ENCODE results near the gene DENND5A. TPM values are rescaled to one million over a fixed set of nuclear protein-coding genes. Genes with fewer than 3 reads are reported as not detected.
A peak's percentile ranks its signal among the peaks of the same experiment; 100 is the strongest.
"Not testable (repeated sequence)": the region's sequence is repeated elsewhere in the genome, so short reads cannot be mapped to it uniquely, and the experiment has no call there.

Gene DENND5A
- total RNA-seq, 1 donor from 2014 or later = 54.0 TPM

- DNase-seq (ENCODE audit: low spot score) = no peak
Observed at GRCh38 chr11:9138133-9138453, 127.1 kb downstream of the DENND5A start.

- DNase-seq (ENCODE audit: low spot score) = peak; percentile 71
Observed at GRCh38 chr11:9137293-9138132, 127.6 kb downstream of the DENND5A start.

GRCh38 chr11:9136741-9137140 lies 128.4 kb downstream of the DENND5A start:
- DNase-seq (ENCODE audit: low spot score) = no peak

- no peak for DNase-seq (ENCODE audit: low spot score)
Observed at GRCh38 chr11:9133956-9134355, 131.2 kb downstream of the DENND5A start.

- no peak for DNase-seq (ENCODE audit: low spot score)
Observed at GRCh38 chr11:9132203-9132878, 132.8 kb downstream of the DENND5A start.

GRCh38 chr11:9130297-9130696 lies 134.9 kb downstream of the DENND5A start:
- no peak for DNase-seq (ENCODE audit: low spot score)

- no peak for DNase-seq (ENCODE audit: low spot score)
Observed at GRCh38 chr11:9126636-9127035, 138.5 kb downstream of the DENND5A start.

GRCh38 chr11:9125185-9125886 lies 139.8 kb downstream of the DENND5A start:
- DNase-seq (ENCODE audit: low spot score) = no peak

GRCh38 chr11:9123595-9124304 lies 141.4 kb downstream of the DENND5A start:
- DNase-seq (ENCODE audit: low spot score) = no peak

- DNase-seq (ENCODE audit: low spot score) = no peak
Observed at GRCh38 chr11:9121469-9121796, 143.7 kb downstream of the DENND5A start.

GRCh38 chr11:9120664-9121468 lies 144.3 kb downstream of the DENND5A start:
- no peak for DNase-seq (ENCODE audit: low spot score)

GRCh38 chr11:9118277-9118676 lies 146.9 kb downstream of the DENND5A start:
- DNase-seq (ENCODE audit: low spot score) = no peak

- DNase-seq (ENCODE audit: low spot score) = no peak
Observed at GRCh38 chr11:9112075-9112474, 153.1 kb downstream of the DENND5A start.

GRCh38 chr11:9109858-9110731 lies 155.1 kb downstream of the DENND5A start:
- DNase-seq (ENCODE audit: low spot score) = no peak

GRCh38 chr11:9104580-9104979 lies 160.6 kb downstream of the DENND5A start:
- DNase-seq (ENCODE audit: low spot score) = no peak

GRCh38 chr11:9103542-9104276 lies 161.4 kb downstream of the DENND5A start:
- DNase-seq (ENCODE audit: low spot score) = no peak

- no peak for DNase-seq (ENCODE audit: low spot score)
Observed at GRCh38 chr11:9099617-9100016, 165.5 kb downstream of the DENND5A start.

GRCh38 chr11:9098455-9098854 lies 166.7 kb downstream of the DENND5A start:
- not testable (repeated sequence) for DNase-seq (ENCODE audit: low spot score)

GRCh38 chr11:9097186-9097943 lies 167.8 kb downstream of the DENND5A start:
- DNase-seq (ENCODE audit: low spot score) = not testable (repeated sequence)
